Measurements from ENCODE around the gene IRF7. TPM values are rescaled to one million over a fixed set of nuclear protein-coding genes. Genes with fewer than 3 reads are reported as not detected.

IRF7 gene
- 2.0 TPM in 2 replicates for polyA plus RNA-seq (2011; rRNA removed)
- polyA plus RNA-seq (2012; cell fraction: cytosol; rRNA removed): 2.5 and 4.7 TPM in 2 replicates
- 10.7 and 13.3 TPM in 2 replicates for polyA plus RNA-seq (2012; cell fraction: nucleus; rRNA removed)
- polyA plus RNA-seq (2017; fragmentation: RNase III; extraction: RNeasy Plus Mini Kit Qiagen cat#74134 plus additional on column Dnase treatment): 3.1 to 3.8 TPM (median 3.4 TPM) in 3 replicates
- polyA minus RNA-seq (2011; rRNA and poly(A)+ RNA removed): 2.5 and 3.0 TPM in 2 replicates

DNA sequence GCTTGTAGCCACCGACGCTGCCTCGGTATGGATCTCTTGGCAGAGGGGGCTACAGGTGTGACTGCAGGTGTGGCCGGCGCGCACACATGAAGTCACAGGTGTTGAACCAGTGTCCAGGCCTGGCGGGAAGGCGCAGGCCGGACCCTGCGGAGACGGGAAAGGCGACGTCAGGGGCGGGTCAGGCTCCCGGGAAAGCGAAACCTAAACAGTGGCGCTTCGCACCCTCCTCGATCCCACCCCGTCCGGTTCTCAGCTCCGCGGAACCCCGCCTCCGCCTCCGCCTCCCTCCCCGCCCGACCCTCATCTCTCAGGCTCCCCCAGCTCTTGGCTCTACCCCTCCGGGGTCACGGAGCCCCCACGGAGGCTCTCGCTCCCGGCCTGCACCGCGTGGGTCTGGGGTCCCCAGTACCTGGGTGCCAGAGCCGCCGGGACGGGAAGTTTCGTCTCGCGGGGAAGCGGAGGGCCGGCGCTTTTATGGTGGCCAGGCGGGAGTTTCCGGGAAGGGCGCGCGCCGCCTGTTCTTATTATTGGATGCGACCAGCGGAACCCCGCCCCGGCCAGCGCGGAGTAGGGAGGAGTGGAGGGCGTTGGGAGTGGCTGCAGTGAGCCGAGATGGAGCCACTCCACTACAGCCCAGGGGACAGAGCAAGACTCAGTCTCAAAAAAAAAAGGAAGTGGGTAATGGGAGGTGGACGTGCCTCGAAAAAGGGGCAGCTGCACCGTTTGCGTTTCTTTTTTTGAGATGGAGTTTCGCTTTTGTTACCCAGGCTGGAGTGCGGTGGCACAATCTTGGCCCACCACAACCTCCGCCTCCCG, at the start of gene IRF7:
Gene IRF7 (minus strand): TSS at position 447 of the 816 bp plus-strand sequence. CDS start 586 bp downstream, outside the sequence.
- ATAC-seq: peak; percentile 72 to 90
- ChIA-PET CTCF (interaction anchor here (1.1 kb wide), 1 partner anchor 31 kb away, joined by 4 read pairs; no protein-coding TSS in a partner anchor), POLR2A (no interaction called here)
- WGBS (ENCODE audit: missing lambda C conversion rate): 11% methylated on average over 37 of the region's 66 CpGs
- peak; percentile 90 to 92 for DNase-seq (ENCODE audit: low read depth in 1 of 2, low spot score in 1 of 2)
- Histone ChIP-seq H3K27ac (peak within 1 kb of the TSS; percentile 88 to 97), H3K4me3 (peak within 1 kb of the TSS; percentile 58), H3K4me1 (peaks cover 13% of the 10 kb centered on the region; the same call in 2 of the 3 replicates), H3K9me3 (no peaks in the 10 kb centered on the region), H3K4me2 (peak within 1 kb of the TSS; percentile 93)
- no peak for FAIRE-seq
- peak in 1 of 2 experiments; percentile 92; a peak in 2 of 5 replicates for TF ChIP-seq JUN (IDR thresholded peaks at IDR 0.05)
- TF ChIP-seq, protein P1, sequence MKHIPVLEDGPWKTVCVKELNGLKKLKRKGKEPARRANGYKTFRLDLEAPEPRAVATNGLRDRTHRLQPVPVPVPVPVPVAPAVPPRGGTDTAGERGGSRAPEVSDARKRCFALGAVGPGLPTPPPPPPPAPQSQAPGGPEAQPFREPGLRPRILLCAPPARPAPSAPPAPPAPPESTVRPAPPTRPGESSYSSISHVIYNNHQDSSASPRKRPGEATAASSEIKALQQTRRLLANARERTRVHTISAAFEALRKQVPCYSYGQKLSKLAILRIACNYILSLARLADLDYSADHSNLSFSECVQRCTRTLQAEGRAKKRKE (CRISPR knock-in tag; IDR thresholded peaks at IDR 0.05; ENCODE audit: low read depth): no peak
- TF ChIP-seq RNF2 (IDR thresholded peaks at IDR 0.05; ENCODE audit: borderline replicate concordance, low read depth): no peak
- TF ChIP-seq RARB (CRISPR knock-in tag; IDR thresholded peaks at IDR 0.05): no peak
- peak; percentile 64; the same call in 1 of the 2 replicates for TF ChIP-seq PHF8 (IDR thresholded peaks at IDR 0.05; ENCODE audit: borderline replicate concordance, low read depth)
- TF ChIP-seq HOXB13 (CRISPR knock-in tag; IDR thresholded peaks at IDR 0.05; ENCODE audit: low read depth): no peak
- no peak for TF ChIP-seq HDAC2 (IDR thresholded peaks at IDR 0.05)
- TF ChIP-seq EHF (CRISPR knock-in tag; IDR thresholded peaks at IDR 0.05): no peak
- TF ChIP-seq, protein P2, sequence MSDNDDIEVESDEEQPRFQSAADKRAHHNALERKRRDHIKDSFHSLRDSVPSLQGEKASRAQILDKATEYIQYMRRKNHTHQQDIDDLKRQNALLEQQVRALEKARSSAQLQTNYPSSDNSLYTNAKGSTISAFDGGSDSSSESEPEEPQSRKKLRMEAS (IDR thresholded peaks at IDR 0.05): peak; percentile 45; the same call in 1 of the 2 replicates
- TF ChIP-seq CBX2 (IDR thresholded peaks at IDR 0.05; ENCODE audit: borderline replicate concordance, low read depth): no peak
- TF ChIP-seq HOXB5 (CRISPR knock-in tag; IDR thresholded peaks at IDR 0.05): no peak
- peak; percentile 61 for TF ChIP-seq POLR2A (IDR thresholded peaks at IDR 0.05; ENCODE audit: low read length)
- TF ChIP-seq, protein P3, sequence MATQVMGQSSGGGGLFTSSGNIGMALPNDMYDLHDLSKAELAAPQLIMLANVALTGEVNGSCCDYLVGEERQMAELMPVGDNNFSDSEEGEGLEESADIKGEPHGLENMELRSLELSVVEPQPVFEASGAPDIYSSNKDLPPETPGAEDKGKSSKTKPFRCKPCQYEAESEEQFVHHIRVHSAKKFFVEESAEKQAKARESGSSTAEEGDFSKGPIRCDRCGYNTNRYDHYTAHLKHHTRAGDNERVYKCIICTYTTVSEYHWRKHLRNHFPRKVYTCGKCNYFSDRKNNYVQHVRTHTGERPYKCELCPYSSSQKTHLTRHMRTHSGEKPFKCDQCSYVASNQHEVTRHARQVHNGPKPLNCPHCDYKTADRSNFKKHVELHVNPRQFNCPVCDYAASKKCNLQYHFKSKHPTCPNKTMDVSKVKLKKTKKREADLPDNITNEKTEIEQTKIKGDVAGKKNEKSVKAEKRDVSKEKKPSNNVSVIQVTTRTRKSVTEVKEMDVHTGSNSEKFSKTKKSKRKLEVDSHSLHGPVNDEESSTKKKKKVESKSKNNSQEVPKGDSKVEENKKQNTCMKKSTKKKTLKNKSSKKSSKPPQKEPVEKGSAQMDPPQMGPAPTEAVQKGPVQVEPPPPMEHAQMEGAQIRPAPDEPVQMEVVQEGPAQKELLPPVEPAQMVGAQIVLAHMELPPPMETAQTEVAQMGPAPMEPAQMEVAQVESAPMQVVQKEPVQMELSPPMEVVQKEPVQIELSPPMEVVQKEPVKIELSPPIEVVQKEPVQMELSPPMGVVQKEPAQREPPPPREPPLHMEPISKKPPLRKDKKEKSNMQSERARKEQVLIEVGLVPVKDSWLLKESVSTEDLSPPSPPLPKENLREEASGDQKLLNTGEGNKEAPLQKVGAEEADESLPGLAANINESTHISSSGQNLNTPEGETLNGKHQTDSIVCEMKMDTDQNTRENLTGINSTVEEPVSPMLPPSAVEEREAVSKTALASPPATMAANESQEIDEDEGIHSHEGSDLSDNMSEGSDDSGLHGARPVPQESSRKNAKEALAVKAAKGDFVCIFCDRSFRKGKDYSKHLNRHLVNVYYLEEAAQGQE (IDR thresholded peaks at IDR 0.05): peak; percentile 32; the same call in 1 of the 2 replicates
- no peak for TF ChIP-seq TFCP2L1 (CRISPR knock-in tag; IDR thresholded peaks at IDR 0.05)
- TF ChIP-seq FOSL2 (IDR thresholded peaks at IDR 0.05): no peak
- no peak for TF ChIP-seq FOSL2 (CRISPR knock-in tag; IDR thresholded peaks at IDR 0.05)

DNA sequence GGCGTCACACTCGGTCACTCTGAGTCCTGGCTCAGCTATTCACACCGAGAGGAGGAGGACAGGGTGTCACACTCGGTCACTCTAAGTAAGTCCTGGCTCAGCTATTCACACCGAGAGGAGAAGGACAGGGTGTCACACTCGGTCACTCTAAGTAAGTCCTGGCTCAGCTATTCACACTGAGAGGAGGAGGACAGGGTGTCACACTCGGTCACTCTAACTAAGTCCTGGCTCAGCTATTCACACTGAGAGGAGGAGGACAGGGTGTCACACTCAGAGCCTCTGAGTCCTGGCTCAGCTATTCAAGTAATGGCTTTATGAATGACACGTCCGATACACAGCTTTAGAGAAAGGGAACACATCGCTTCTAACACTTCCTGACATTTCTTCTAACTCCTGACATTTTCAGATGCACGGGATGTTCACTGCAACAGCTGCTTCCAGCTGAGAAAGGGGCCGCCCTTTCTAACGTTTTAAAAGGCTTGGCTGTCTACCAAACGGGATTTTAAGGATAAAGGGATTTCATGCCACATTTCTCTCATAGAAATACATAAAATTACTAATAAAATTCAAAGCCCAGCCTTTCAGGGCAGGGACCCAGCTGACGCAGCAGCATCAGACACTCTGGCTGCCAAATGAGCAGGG, 49.4 kb upstream of the IRF7 start:
- H3K4me1 ChIP-seq: peaks cover 6% of the 10 kb centered on the region; the same call in 1 of the 3 replicates
- ATAC-seq: no peak
- ChIA-PET CTCF (interaction anchor here (0.8 to 1.6 kb wide), 4 partner anchors 9 to 62 kb away, joined by 3 to 6 read pairs (median 4); no protein-coding TSS in a partner anchor), POLR2A (no interaction called here)
- H3K9me3 ChIP-seq: no peaks in the 10 kb centered on the region
- FAIRE-seq: no peak
- no peak for DNase-seq (ENCODE audit: low read depth in 1 of 2, low spot score in 1 of 2)
- H3K4me2 ChIP-seq: no peak overlapping the region
- WGBS (ENCODE audit: missing lambda C conversion rate): 89% methylated on average over 11 of the region's 15 CpGs
- H3K4me3 ChIP-seq: no peak overlapping the region
- H3K27ac ChIP-seq: peak overlapping the region in 1 of 2 experiments; percentile 46; a peak in 1 of 6 replicates
- TF ChIP-seq EHMT2 (IDR thresholded peaks at IDR 0.05; ENCODE audit: low read depth): no peak
- no peak for TF ChIP-seq MAFK (IDR thresholded peaks at IDR 0.05; ENCODE audit: partially characterized antibody)
- TF ChIP-seq, protein P4, sequence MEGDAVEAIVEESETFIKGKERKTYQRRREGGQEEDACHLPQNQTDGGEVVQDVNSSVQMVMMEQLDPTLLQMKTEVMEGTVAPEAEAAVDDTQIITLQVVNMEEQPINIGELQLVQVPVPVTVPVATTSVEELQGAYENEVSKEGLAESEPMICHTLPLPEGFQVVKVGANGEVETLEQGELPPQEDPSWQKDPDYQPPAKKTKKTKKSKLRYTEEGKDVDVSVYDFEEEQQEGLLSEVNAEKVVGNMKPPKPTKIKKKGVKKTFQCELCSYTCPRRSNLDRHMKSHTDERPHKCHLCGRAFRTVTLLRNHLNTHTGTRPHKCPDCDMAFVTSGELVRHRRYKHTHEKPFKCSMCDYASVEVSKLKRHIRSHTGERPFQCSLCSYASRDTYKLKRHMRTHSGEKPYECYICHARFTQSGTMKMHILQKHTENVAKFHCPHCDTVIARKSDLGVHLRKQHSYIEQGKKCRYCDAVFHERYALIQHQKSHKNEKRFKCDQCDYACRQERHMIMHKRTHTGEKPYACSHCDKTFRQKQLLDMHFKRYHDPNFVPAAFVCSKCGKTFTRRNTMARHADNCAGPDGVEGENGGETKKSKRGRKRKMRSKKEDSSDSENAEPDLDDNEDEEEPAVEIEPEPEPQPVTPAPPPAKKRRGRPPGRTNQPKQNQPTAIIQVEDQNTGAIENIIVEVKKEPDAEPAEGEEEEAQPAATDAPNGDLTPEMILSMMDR (IDR thresholded peaks at IDR 0.05): no peak
- TF ChIP-seq ZNF302 (CRISPR knock-in tag; IDR thresholded peaks at IDR 0.05): no peak
- TF ChIP-seq, protein P5, sequence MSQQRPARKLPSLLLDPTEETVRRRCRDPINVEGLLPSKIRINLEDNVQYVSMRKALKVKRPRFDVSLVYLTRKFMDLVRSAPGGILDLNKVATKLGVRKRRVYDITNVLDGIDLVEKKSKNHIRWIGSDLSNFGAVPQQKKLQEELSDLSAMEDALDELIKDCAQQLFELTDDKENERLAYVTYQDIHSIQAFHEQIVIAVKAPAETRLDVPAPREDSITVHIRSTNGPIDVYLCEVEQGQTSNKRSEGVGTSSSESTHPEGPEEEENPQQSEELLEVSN (IDR thresholded peaks at IDR 0.05; ENCODE audit: borderline replicate concordance, low read depth): no peak
- TF ChIP-seq NPAS2 (CRISPR knock-in tag; IDR thresholded peaks at IDR 0.05; ENCODE audit: borderline replicate concordance): no peak
- TF ChIP-seq NR3C1 (IDR thresholded peaks at IDR 0.05): no peak
- TF ChIP-seq RNF2 (IDR thresholded peaks at IDR 0.05; ENCODE audit: borderline replicate concordance, low read depth): no peak
- TF ChIP-seq, protein P6, sequence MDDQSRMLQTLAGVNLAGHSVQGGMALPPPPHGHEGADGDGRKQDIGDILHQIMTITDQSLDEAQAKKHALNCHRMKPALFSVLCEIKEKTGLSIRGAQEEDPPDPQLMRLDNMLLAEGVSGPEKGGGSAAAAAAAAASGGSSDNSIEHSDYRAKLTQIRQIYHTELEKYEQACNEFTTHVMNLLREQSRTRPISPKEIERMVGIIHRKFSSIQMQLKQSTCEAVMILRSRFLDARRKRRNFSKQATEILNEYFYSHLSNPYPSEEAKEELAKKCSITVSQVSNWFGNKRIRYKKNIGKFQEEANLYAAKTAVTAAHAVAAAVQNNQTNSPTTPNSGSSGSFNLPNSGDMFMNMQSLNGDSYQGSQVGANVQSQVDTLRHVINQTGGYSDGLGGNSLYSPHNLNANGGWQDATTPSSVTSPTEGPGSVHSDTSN (IDR thresholded peaks at IDR 0.05): no peak
- no peak for TF ChIP-seq RARB (CRISPR knock-in tag; IDR thresholded peaks at IDR 0.05)

Data from A549 (cell line).